ENCODE results near the gene SRRM2.

Gene SRRM2

GRCh38 chr16:2817340-2818271 is 65.2 kb downstream of the SRRM2 start:
- ChIA-PET POLR2A (interaction anchor here (1.3 kb wide), 1 partner anchor 39 kb away, joined by 3 read pairs; no protein-coding TSS in a partner anchor), CTCF (no interaction called here)
- TF ChIP-seq L3MBTL2 (conservative IDR thresholded peaks at IDR 0.05) (no peak), ARNT (IDR thresholded peaks at IDR 0.05) (no peak), BHLHE40 (IDR thresholded peaks at IDR 0.05; ENCODE audit: borderline replicate concordance) (no peak)
- DNase-seq (ENCODE audit: extremely low spot score): no peak

GRCh38 chr16:2818272-2818876 is 65.9 kb downstream of the SRRM2 start:
- POLR2A ChIA-PET: interaction anchor here (1.3 kb wide), 1 partner anchor 40 kb away, joined by 3 read pairs; no protein-coding TSS in a partner anchor
- no peak for TF ChIP-seq CTBP1 (IDR thresholded peaks at IDR 0.05; ENCODE audit: borderline replicate concordance)
- TF ChIP-seq SUZ12 (IDR thresholded peaks at IDR 0.05): no peak
- no peak for TF ChIP-seq FOXK2 (IDR thresholded peaks at IDR 0.05)
- no peak for TF ChIP-seq ARNT (IDR thresholded peaks at IDR 0.05)
- TF ChIP-seq TARDBP (IDR thresholded peaks at IDR 0.05): no peak
- TF ChIP-seq BHLHE40 (IDR thresholded peaks at IDR 0.05; ENCODE audit: borderline replicate concordance): no peak
- TF ChIP-seq ELF4 (IDR thresholded peaks at IDR 0.05): no peak
- TF ChIP-seq NFRKB (IDR thresholded peaks at IDR 0.05): no peak
- no peak for TF ChIP-seq LEF1 (IDR thresholded peaks at IDR 0.05; ENCODE audit: borderline replicate concordance)
- TF ChIP-seq, protein P1, sequence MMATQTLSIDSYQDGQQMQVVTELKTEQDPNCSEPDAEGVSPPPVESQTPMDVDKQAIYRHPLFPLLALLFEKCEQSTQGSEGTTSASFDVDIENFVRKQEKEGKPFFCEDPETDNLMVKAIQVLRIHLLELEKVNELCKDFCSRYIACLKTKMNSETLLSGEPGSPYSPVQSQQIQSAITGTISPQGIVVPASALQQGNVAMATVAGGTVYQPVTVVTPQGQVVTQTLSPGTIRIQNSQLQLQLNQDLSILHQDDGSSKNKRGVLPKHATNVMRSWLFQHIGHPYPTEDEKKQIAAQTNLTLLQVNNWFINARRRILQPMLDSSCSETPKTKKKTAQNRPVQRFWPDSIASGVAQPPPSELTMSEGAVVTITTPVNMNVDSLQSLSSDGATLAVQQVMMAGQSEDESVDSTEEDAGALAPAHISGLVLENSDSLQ (IDR thresholded peaks at IDR 0.05): no peak
- no peak for TF ChIP-seq HDGF (IDR thresholded peaks at IDR 0.05; ENCODE audit: borderline replicate concordance)
- TF ChIP-seq L3MBTL2 (conservative IDR thresholded peaks at IDR 0.05): no peak
- TF ChIP-seq FOXA1 (IDR thresholded peaks at IDR 0.05): no peak
- no peak for TF ChIP-seq SP1 (IDR thresholded peaks at IDR 0.05)
- no peak for TF ChIP-seq ZNF384 (IDR thresholded peaks at IDR 0.05)
- DNase-seq (ENCODE audit: extremely low spot score): no peak
- CTCF ChIA-PET: no interaction called here

GRCh38 chr16:2819179-2819938 is 66.9 kb downstream of the SRRM2 start:
- ChIA-PET CTCF (no interaction called here), POLR2A (interaction anchor here (1.3 kb wide), 1 partner anchor 41 kb away, joined by 3 read pairs; no protein-coding TSS in a partner anchor)
- no peak for DNase-seq (ENCODE audit: extremely low spot score)
- TF ChIP-seq SUZ12 (IDR thresholded peaks at IDR 0.05) (no peak), FOXA1 (IDR thresholded peaks at IDR 0.05) (no peak), FOXK2 (IDR thresholded peaks at IDR 0.05) (no peak), NFRKB (IDR thresholded peaks at IDR 0.05) (no peak), BHLHE40 (IDR thresholded peaks at IDR 0.05; ENCODE audit: borderline replicate concordance) (no peak), ZNF384 (IDR thresholded peaks at IDR 0.05) (no peak), ARNT (IDR thresholded peaks at IDR 0.05) (no peak), SP1 (IDR thresholded peaks at IDR 0.05) (no peak), TARDBP (IDR thresholded peaks at IDR 0.05) (no peak), CTBP1 (IDR thresholded peaks at IDR 0.05; ENCODE audit: borderline replicate concordance) (no peak), LEF1 (IDR thresholded peaks at IDR 0.05; ENCODE audit: borderline replicate concordance) (no peak), L3MBTL2 (conservative IDR thresholded peaks at IDR 0.05) (no peak), ELF4 (IDR thresholded peaks at IDR 0.05) (no peak), HDGF (IDR thresholded peaks at IDR 0.05; ENCODE audit: borderline replicate concordance) (no peak), FOXM1 (IDR thresholded peaks at IDR 0.05; ENCODE audit: borderline replicate concordance) (no peak)
- TF ChIP-seq, protein P1 (IDR thresholded peaks at IDR 0.05): no peak

GRCh38 chr16:2819939-2820835 is 67.7 kb downstream of the SRRM2 start:
- POLR2A ChIA-PET: no interaction called here
- no peak for TF ChIP-seq TARDBP (IDR thresholded peaks at IDR 0.05)
- TF ChIP-seq LEF1 (IDR thresholded peaks at IDR 0.05; ENCODE audit: borderline replicate concordance): no peak
- TF ChIP-seq SP1 (IDR thresholded peaks at IDR 0.05): no peak
- TF ChIP-seq NFRKB (IDR thresholded peaks at IDR 0.05): no peak
- TF ChIP-seq ELF4 (IDR thresholded peaks at IDR 0.05): no peak
- TF ChIP-seq FOXK2 (IDR thresholded peaks at IDR 0.05): no peak
- TF ChIP-seq L3MBTL2 (conservative IDR thresholded peaks at IDR 0.05): no peak
- no peak for DNase-seq (ENCODE audit: extremely low spot score)
- CTCF ChIA-PET: no interaction called here
